ENCODE results near the gene IGLL5. TPM values are rescaled to one million over a fixed set of nuclear protein-coding genes. Genes with fewer than 3 reads are reported as not detected.

The IGLL5 gene
- total RNA-seq, 1 donor from 2014 or later: not detected

DNA sequence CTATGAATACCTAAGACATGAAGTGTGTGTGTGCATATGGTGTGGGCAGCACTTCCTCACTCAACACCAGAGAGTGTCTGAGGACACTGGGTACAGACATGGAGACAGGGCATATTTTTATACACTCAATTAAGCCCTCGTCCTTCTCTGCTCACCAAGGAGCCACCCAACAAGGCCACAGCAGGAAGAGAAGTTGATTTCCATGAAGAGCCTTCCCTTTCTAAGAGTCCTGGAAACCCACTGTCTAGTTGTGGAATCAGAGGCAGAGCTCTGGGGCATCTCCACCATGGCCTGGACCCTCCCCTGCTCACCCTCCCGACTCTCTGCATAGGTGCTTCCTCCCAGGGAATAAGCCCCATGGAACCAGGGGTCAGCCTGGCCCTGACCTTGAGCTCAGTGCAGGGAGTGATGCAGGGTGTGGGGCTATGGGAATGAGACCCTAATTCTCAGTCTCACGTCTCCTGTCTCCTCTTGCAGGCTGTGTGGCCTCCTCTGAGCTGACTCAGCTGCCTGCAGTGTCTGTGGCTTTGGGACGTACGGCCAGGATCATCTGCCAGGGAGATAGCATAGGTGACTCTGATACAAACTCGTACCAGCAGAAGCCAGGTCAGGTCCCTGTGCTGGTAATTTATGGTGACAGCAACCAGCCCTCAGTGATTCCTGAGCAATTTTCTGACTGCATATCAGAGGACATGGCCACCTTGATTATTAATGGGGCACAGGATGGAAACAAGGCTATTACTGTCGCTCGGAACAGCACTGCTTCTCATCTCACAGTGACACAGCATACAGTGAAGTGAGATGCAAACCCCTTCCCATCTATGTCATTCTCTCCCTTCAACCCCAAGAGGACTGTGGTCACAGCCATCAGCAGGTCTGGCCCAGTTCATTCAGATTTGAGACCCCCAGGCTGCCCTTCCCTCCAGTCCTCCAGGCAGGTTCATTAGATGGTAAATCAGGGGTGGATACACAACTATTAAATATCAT, 14.6 kb upstream of the IGLL5 start:
- peaks cover 59% of the 10 kb centered on the region for H3K27me3 Mint-ChIP-seq (ENCODE audit: low read depth, unreplicated experiment)
- peaks cover 2% of the 10 kb centered on the region for H3K27me3 ChIP-seq (ENCODE audit: insufficient read depth, low read length)
- no peak overlapping the region for H3K27ac Mint-ChIP-seq (ENCODE audit: unreplicated experiment)
- H3K4me3 Mint-ChIP-seq (ENCODE audit: unreplicated experiment): no peak overlapping the region
- DNase-seq (ENCODE audit: low read depth) (no peak), FAIRE-seq (no peak)
- no peaks in the 10 kb centered on the region for H3K79me2 ChIP-seq (ENCODE audit: insufficient read depth, low read length)
- H3K36me3 Mint-ChIP-seq (ENCODE audit: low read depth, unreplicated experiment): no peaks in the 10 kb centered on the region
- TF ChIP-seq, protein P1, sequence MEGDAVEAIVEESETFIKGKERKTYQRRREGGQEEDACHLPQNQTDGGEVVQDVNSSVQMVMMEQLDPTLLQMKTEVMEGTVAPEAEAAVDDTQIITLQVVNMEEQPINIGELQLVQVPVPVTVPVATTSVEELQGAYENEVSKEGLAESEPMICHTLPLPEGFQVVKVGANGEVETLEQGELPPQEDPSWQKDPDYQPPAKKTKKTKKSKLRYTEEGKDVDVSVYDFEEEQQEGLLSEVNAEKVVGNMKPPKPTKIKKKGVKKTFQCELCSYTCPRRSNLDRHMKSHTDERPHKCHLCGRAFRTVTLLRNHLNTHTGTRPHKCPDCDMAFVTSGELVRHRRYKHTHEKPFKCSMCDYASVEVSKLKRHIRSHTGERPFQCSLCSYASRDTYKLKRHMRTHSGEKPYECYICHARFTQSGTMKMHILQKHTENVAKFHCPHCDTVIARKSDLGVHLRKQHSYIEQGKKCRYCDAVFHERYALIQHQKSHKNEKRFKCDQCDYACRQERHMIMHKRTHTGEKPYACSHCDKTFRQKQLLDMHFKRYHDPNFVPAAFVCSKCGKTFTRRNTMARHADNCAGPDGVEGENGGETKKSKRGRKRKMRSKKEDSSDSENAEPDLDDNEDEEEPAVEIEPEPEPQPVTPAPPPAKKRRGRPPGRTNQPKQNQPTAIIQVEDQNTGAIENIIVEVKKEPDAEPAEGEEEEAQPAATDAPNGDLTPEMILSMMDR (IDR thresholded peaks at IDR 0.05; ENCODE audit: insufficient read depth, low read depth, low read length): no peak
- TF ChIP-seq EZH2 (IDR thresholded peaks at IDR 0.05; ENCODE audit: insufficient read depth, low read length): no peak
- H3K9me3 ChIP-seq (ENCODE audit: insufficient read depth, low read depth, low read length): no peaks in the 10 kb centered on the region
- no peak overlapping the region for H3K4me3 ChIP-seq (ENCODE audit: insufficient read depth, low read depth, low read length)
- no peak overlapping the region for H3K9ac ChIP-seq (ENCODE audit: low read length)
- no peaks in the 10 kb centered on the region for H3K36me3 ChIP-seq (ENCODE audit: insufficient read depth, low read length)
- no peaks in the 10 kb centered on the region for H3K4me1 ChIP-seq (ENCODE audit: insufficient read depth, low read length)
- H3K27ac ChIP-seq (ENCODE audit: low read depth, low read length): no peak overlapping the region
- peaks cover 9% of the 10 kb centered on the region for H3K9me3 Mint-ChIP-seq (ENCODE audit: unreplicated experiment)
- H2AFZ ChIP-seq (ENCODE audit: low read depth, low read length): no peak overlapping the region
- H4K20me1 ChIP-seq (ENCODE audit: insufficient read depth, low read length): no peaks in the 10 kb centered on the region
- no peak overlapping the region for H3K4me2 ChIP-seq (ENCODE audit: low read length)
- no peaks in the 10 kb centered on the region for H3K4me1 Mint-ChIP-seq (ENCODE audit: low read depth, unreplicated experiment)

DNA sequence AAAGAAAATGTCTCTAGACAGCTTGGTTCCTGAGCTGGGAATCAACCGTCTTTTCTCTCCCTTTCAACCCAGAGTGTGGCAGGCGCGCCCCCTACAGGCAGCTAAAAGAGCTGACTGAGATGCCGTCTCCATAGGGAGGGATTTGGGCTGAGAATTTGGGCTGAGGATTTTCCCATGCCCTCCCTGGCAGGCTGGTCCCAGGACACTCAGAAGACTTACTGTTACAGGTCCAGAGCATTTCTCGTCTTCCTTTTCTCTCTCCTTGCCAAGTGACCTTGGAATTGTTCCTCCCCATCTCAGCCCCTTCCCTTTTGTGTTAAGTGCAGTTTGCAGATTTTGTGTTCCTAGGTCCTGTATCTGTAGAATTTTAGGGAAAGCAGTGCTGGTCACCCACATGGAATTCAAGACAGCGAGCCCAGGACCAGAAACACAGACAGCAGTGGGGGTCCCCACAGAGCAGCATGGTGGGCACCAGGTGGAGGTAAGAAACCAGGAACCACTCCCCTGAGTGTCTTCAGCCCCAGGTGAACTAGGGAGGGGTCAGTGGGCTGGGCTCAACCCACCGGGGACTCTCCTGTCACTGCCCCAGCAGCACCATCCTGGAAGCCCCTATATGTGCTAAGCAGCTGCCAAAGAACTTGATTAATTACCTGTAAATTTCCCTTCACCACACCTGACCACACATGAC, 9.9 kb upstream of the IGLL5 start:
- Histone ChIP-seq H2AFZ (ENCODE audit: low read depth, low read length) (no peak overlapping the region), H3K4me2 (ENCODE audit: low read length) (no peak overlapping the region), H3K9me3 (ENCODE audit: insufficient read depth, low read depth, low read length) (no peaks in the 10 kb centered on the region), H3K4me3 (ENCODE audit: insufficient read depth, low read depth, low read length) (no peak overlapping the region), H3K4me1 (ENCODE audit: insufficient read depth, low read length) (no peaks in the 10 kb centered on the region), H4K20me1 (ENCODE audit: insufficient read depth, low read length) (no peaks in the 10 kb centered on the region), H3K27me3 (ENCODE audit: insufficient read depth, low read length) (peaks cover 2% of the 10 kb centered on the region), H3K36me3 (ENCODE audit: insufficient read depth, low read length) (no peaks in the 10 kb centered on the region), H3K27ac (ENCODE audit: low read depth, low read length) (no peak overlapping the region), H3K9ac (ENCODE audit: low read length) (no peak overlapping the region), H3K79me2 (ENCODE audit: insufficient read depth, low read length) (no peaks in the 10 kb centered on the region)
- peaks cover 59% of the 10 kb centered on the region for H3K27me3 Mint-ChIP-seq (ENCODE audit: low read depth, unreplicated experiment)
- TF ChIP-seq, protein P1 (IDR thresholded peaks at IDR 0.05; ENCODE audit: insufficient read depth, low read depth, low read length): peak; percentile 55
- TF ChIP-seq EZH2 (IDR thresholded peaks at IDR 0.05; ENCODE audit: insufficient read depth, low read length): no peak
- DNase-seq (ENCODE audit: low read depth) (peak; percentile 2), FAIRE-seq (no peak)
- H3K36me3 Mint-ChIP-seq (ENCODE audit: low read depth, unreplicated experiment): no peaks in the 10 kb centered on the region
- H3K4me3 Mint-ChIP-seq (ENCODE audit: unreplicated experiment): no peak overlapping the region
- no peak overlapping the region for H3K27ac Mint-ChIP-seq (ENCODE audit: unreplicated experiment)
- no peaks in the 10 kb centered on the region for H3K4me1 Mint-ChIP-seq (ENCODE audit: low read depth, unreplicated experiment)
- peaks cover 6% of the 10 kb centered on the region for H3K9me3 Mint-ChIP-seq (ENCODE audit: unreplicated experiment)
